GM19328 (cell line): ENCODE results near the gene NRG3.

Experiments
- ATAC-seq: cut with Tn5 transposase; IDR thresholded peaks from one replicate; pipeline ENCODE4 v1.9.1; 2021; ENCODE audit warnings: mild to moderate bottlenecking, moderate library complexity; ENCODE audit not compliant: unreplicated experiment

The NRG3 gene

GRCh38 chr10:82757901-82758300 lies 882.9 kb downstream of the NRG3 start:
- ATAC-seq, result no peak

- no peak for ATAC-seq
These were observed 884.1 kb downstream of the NRG3 start for GRCh38 chr10:82759050-82759449.

DNA sequence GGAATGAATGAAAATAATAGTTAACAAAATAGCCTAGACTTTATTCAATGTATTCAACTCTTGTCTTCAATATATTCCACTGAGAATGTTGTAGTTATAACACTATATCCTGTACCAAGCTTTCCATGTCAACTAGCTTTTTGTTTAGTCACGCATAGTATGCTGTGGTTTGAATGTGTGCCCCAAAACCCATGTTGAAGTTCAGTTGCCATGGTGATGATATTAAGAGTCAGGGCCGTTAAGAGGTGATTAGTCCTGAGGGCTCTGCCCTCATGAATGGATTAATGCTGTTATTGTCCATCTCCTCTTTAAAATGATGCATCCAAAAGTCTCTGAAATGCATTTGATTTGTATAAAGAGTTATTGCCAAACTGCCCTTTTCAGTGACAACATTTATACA lies 887.6 kb downstream of the NRG3 start:
- no peak for ATAC-seq

DNA sequence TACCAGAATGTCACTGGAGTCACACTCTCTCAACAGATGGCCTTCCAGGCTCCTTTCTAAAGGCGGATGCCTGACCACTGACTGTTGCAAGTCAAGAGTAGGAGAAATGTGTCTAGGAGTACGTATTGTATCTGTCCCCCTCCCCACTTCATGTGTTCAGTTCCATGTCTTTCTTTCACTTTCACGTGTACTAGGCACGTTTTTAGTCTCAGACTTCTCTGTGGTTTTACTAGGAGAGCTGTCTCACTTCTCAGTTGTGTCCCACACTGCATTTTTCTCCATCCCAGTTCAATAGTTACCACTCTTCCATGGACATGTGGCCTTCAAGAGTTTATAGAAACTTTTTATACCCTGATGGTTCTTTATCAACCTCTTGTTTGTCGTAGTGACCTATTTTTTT lies 893.0 kb downstream of the NRG3 start:
- ATAC-seq, result no peak

- ATAC-seq, result no peak
These were observed 903.9 kb downstream of the NRG3 start for GRCh38 chr10:82778908-82779307.

GRCh38 chr10:82796510-82796909 lies 921.5 kb downstream of the NRG3 start:
- ATAC-seq, result no peak

GRCh38 chr10:82801289-82801688 lies 926.3 kb downstream of the NRG3 start:
- ATAC-seq, result no peak

GRCh38 chr10:82811621-82812020 lies 936.6 kb downstream of the NRG3 start:
- no peak for ATAC-seq

GRCh38 chr10:82813856-82814255 lies 938.9 kb downstream of the NRG3 start:
- no peak for ATAC-seq

- ATAC-seq, result no peak
These were observed 939.6 kb downstream of the NRG3 start for GRCh38 chr10:82814635-82815034.

DNA sequence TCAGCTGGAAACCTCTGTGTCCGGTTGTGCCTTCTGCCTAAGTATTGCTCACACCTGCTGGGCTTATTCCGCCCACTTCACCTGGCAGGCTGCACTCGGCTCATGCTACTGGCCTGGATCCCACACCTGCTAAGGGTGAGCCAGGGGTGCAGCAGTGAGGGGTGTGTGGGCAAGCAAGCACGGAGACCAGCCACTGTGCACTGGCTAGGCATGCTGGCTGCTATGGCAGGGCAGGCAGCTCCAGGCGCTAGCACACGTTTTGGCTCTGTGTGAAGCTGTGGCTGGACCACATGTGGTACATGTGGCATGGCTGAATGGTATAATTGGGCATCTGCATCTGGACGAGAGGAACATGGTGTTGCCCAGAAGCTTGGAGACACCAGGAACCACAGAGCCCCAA lies 940.7 kb downstream of the NRG3 start:
- ATAC-seq, result no peak

DNA sequence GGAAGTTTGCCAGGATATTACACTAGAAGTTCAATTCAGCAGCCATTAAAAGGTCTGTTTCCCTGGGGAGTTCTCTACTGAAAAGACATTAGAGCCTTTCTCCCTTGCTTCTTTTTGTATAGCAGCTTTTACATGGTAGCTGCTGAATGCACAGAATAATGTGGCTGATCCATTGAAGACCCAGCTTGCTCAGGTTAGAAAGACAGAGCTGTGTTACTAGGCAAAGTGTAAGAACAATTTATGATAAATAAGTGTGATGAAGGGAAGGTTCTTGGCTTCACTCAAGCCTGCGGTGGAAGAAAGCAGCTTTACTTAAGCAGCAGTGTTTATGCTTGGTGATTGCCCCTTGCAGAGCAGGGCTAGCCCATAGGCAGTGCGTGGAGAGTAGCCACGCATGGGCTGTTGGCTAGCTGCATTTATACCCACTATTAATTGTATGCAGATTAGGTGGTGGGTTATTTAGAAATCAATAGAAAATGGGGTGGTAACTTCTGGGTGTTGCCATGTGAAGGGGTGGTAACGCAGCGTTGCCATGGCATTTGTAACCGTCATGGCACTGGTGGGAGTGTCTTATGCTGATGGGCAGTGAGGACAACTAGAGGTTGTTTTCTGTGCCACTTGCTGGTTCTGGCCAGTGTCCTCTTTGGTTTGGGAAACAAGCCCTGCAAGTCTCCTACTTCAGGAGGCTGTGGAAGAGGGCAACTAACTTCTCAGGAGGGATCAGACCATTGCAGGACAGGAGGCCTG lies 942.9 kb downstream of the NRG3 start:
- no peak for ATAC-seq

- ATAC-seq, result no peak
These were observed 946.0 kb downstream of the NRG3 start for GRCh38 chr10:82821043-82821442.

DNA sequence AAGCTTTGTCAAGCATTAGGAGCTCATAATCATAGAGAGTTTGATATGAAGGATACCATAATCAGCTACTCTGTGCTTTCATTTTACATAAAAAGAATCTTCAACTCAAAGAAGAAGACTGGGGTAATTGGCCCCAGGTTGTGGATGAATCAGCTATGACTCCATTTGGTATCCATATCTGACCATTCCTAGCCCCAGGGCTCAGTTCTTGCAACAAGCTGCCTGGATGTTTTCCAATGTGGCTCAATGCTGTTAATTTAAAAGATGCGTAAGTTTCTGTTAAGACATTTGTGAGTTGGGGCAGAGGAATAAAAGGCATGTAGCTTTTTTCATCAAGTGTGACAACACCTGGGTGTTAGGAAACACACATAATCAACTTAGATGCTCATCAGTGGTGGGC lies 951.1 kb downstream of the NRG3 start:
- ATAC-seq, result no peak

- no peak for ATAC-seq
These were observed 952.9 kb downstream of the NRG3 start for GRCh38 chr10:82827901-82828300.

GRCh38 chr10:82847242-82847641 lies 972.2 kb downstream of the NRG3 start:
- no peak for ATAC-seq

DNA sequence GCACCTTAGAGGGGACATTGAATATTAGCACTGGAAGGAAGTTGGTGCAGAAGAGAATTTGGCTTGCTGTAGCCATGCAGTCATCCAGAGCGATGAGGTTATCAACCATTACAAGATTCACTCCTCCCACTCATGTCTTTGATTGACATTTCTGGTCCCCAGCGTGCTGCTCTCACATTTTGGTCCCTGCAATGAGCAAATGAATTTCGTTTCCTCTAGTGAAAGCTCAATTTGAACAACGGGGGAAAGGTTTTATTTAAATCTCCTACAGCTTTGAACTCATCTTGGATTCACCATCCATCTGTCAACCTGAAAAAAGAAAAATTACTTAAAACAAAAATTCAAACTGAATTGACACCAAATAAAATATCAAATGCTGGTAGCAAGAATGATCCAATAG lies 975.2 kb downstream of the NRG3 start:
- no peak for ATAC-seq

DNA sequence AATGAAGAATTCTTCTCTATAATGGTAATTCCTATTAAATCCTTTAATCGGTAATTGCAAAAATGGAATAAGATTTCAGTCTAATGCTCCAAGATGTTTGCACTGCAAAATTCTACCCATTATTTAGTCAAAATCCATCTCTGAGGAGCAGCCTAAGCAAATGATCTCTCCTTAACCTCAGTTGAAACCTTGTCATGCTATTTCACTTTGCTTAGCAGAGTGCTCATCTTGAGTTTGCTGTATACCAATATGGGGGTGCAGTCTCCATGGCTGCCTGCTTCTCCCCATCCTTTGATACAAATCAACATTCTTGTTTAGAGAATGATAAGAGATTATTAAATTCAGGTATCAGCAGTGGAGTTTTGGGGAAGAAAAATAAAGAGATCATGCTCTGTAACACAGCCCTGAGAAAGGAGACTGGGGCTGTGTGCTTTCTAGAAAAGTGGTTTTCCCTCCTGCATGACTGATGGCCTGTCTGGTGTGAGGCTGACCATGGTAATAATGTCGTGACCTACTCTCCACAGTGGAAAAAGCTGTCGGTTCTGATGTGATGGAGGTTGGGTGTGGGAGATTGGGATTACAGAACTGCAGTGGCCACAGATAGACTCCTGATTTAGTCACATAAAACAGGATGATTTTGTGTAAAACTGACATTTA lies 982.1 kb downstream of the NRG3 start:
- ATAC-seq, result no peak

DNA sequence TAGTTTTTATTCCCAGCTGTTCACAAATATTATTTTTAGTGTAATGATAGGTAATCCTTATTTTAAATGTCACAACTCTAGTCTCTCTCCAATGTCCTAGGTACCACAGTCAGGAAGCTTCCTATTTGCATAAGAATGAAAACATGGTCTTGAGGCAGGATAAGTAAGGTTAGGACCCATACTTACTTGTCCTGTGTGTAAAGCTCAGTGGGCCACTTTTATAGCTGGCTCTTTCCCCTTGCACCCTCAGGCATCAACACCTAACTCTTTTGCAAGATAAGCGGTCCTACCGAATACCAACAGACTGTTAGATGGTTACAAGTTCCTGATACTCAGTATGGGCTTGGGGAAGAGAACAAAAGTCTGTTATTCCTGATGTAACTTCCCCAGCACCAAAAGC lies 986.9 kb downstream of the NRG3 start:
- no peak for ATAC-seq

- ATAC-seq, result no peak
These were observed 990.4 kb downstream of the NRG3 start for GRCh38 chr10:82865366-82865765.

GRCh38 chr10:82866424-82867020 lies 991.5 kb downstream of the NRG3 start:
- no peak for ATAC-seq

DNA sequence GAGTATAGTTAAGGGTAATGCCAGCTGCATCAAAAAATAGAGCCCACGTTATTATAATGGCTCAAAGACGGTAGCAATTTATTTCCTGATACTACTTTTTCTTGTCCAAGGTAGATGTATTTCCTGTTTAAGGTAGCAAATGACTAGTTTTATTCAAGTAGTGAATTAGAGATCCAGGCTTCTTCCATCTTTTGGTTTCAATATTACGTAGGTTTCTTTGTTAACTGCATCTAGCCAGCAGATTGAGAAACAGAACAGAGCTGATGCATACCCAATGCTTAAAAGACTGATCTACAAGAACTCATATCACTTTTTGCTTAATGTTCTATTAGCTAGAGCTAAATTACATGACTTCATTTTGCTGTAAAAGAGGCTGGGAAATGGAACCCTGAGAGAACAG lies 992.1 kb downstream of the NRG3 start:
- ATAC-seq, result no peak
